ENCODE data around the gene HBEGF.
A peak's percentile ranks its signal among the peaks of the same experiment; 100 is the strongest.

Gene HBEGF

GRCh38 chr5:140302786-140303639 lies 43.4 kb downstream of the HBEGF start, which contains the start of gene PFDN1:
TSS of gene PFDN1 (minus strand) at chr5:140303101. CDS start at chr5:140303073, 28 bp downstream.
- H3K9ac ChIP-seq (ENCODE audit: low read length): peak within 1 kb of the TSS; percentile 96
- H3K27ac ChIP-seq (ENCODE audit: low read depth, low read length, poor library complexity, severe bottlenecking): peak within 1 kb of the TSS; percentile 19
- H3K9me2 ChIP-seq (ENCODE audit: low read depth, low read length): no peaks in the 10 kb centered on the region
- no peak for TF ChIP-seq CTCF (IDR thresholded peaks at IDR 0.05; ENCODE audit: low read length)
- TF ChIP-seq EZH2 (IDR thresholded peaks at IDR 0.05; ENCODE audit: borderline replicate concordance, low read length): no peak
- no peaks in the 10 kb centered on the region for H4K20me1 ChIP-seq (ENCODE audit: insufficient read depth, low read length)
- H2AFZ ChIP-seq (ENCODE audit: low read length): peak within 1 kb of the TSS; percentile 84
- H3K4me3 ChIP-seq (ENCODE audit: low read depth, low read length, poor library complexity, severe bottlenecking): peak within 1 kb of the TSS; percentile 99
- no peaks in the 10 kb centered on the region for H3K27me3 ChIP-seq (ENCODE audit: insufficient read depth, low read length)
- H3K9me3 ChIP-seq (ENCODE audit: low read length): no peaks in the 10 kb centered on the region
- H3K79me2 ChIP-seq (ENCODE audit: insufficient read depth, low read length): peaks cover 26% of the 10 kb centered on the region
- peak within 1 kb of the TSS; percentile 90 for H3K4me2 ChIP-seq (ENCODE audit: low read length)
- H3K36me3 ChIP-seq (ENCODE audit: insufficient read depth, low read length): peaks cover 20% of the 10 kb centered on the region
- peaks cover 21% of the 10 kb centered on the region for H3K4me1 ChIP-seq (ENCODE audit: insufficient read depth, low read length, severe bottlenecking)
- no peaks in the 10 kb centered on the region for H3F3A ChIP-seq (ENCODE audit: insufficient read depth, low read length)

GRCh38 chr5:140301136-140301535 lies 45.3 kb downstream of the HBEGF start:
- H3K79me2 ChIP-seq (ENCODE audit: insufficient read depth, low read length): peaks cover 45% of the 10 kb centered on the region
- no peaks in the 10 kb centered on the region for H3K9me2 ChIP-seq (ENCODE audit: low read depth, low read length)
- H3K4me2 ChIP-seq (ENCODE audit: low read length): peak overlapping the region; percentile 90; the same call in 1 of the 2 replicates
- H3F3A ChIP-seq (ENCODE audit: insufficient read depth, low read length): 0 out of 2 replicates have a peak, but pooled peaks cover 5% of the 10 kb centered on the region
- H4K20me1 ChIP-seq (ENCODE audit: insufficient read depth, low read length): no peaks in the 10 kb centered on the region
- peaks cover 28% of the 10 kb centered on the region for H3K36me3 ChIP-seq (ENCODE audit: insufficient read depth, low read length)
- H3K4me3 ChIP-seq (ENCODE audit: low read depth, low read length, poor library complexity, severe bottlenecking): no peak overlapping the region
- no peak overlapping the region for H3K27ac ChIP-seq (ENCODE audit: low read depth, low read length, poor library complexity, severe bottlenecking)
- H3K27me3 ChIP-seq (ENCODE audit: insufficient read depth, low read length): no peaks in the 10 kb centered on the region
- no peaks in the 10 kb centered on the region for H3K9me3 ChIP-seq (ENCODE audit: low read length)
- no peak for TF ChIP-seq CTCF (IDR thresholded peaks at IDR 0.05; ENCODE audit: low read length)
- TF ChIP-seq EZH2 (IDR thresholded peaks at IDR 0.05; ENCODE audit: borderline replicate concordance, low read length): no peak
- no peak overlapping the region for H3K9ac ChIP-seq (ENCODE audit: low read length)
- no peak overlapping the region for H2AFZ ChIP-seq (ENCODE audit: low read length)
- H3K4me1 ChIP-seq (ENCODE audit: insufficient read depth, low read length, severe bottlenecking): peaks cover 39% of the 10 kb centered on the region

DNA sequence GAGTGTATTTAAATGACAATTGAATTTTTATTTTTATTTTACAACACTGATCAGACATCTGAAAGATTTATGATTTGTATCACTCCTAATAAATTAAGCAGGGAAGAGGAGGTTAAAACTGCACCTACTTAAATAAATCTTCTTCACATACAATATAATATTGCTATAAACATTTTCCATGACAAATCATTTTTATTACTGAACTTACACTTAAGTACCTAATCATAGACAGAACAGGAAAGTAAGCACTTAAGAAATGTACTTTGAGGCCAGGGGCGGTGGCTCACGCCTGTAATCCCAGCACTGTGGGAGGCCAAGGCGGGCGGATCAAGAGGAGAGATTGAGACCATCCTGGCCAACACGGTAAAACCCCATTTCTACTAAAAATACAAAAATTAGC lies 47.3 kb downstream of the HBEGF start:
- no peaks in the 10 kb centered on the region for H3K27me3 ChIP-seq (ENCODE audit: insufficient read depth, low read length)
- peaks cover 15% of the 10 kb centered on the region for H3F3A ChIP-seq (ENCODE audit: insufficient read depth, low read length)
- H3K9me2 ChIP-seq (ENCODE audit: low read depth, low read length): no peaks in the 10 kb centered on the region
- H3K4me2 ChIP-seq (ENCODE audit: low read length): no peak overlapping the region
- no peaks in the 10 kb centered on the region for H3K9me3 ChIP-seq (ENCODE audit: low read length)
- peaks cover 28% of the 10 kb centered on the region for H3K36me3 ChIP-seq (ENCODE audit: insufficient read depth, low read length)
- H2AFZ ChIP-seq (ENCODE audit: low read length): no peak overlapping the region
- peaks cover 65% of the 10 kb centered on the region for H3K79me2 ChIP-seq (ENCODE audit: insufficient read depth, low read length)
- no peaks in the 10 kb centered on the region for H4K20me1 ChIP-seq (ENCODE audit: insufficient read depth, low read length)
- H3K4me1 ChIP-seq (ENCODE audit: insufficient read depth, low read length, severe bottlenecking): peaks cover 60% of the 10 kb centered on the region
- H3K4me3 ChIP-seq (ENCODE audit: low read depth, low read length, poor library complexity, severe bottlenecking): no peak overlapping the region
- TF ChIP-seq CTCF (IDR thresholded peaks at IDR 0.05; ENCODE audit: low read length) (no peak), EZH2 (IDR thresholded peaks at IDR 0.05; ENCODE audit: borderline replicate concordance, low read length) (no peak)
- no peak overlapping the region for H3K27ac ChIP-seq (ENCODE audit: low read depth, low read length, poor library complexity, severe bottlenecking)
- no peak overlapping the region for H3K9ac ChIP-seq (ENCODE audit: low read length)
